GM12878 (cell line): ENCODE measurements around the gene RRP15. TPM values are rescaled to one million over a fixed set of nuclear protein-coding genes. Genes with fewer than 3 reads are reported as not detected.

Experiments used
- BACH1 ChIP-seq: fragments of 450-650 bp; IDR thresholded peaks from 2 replicates; pipeline ENCODE4 v1.6.1; 2017; ENCODE audit warnings: mild to moderate bottlenecking, borderline replicate concordance
- BHLHE40 ChIP-seq, 2 experiments: fragments of 450-650 bp in 1 of 2; IDR thresholded peaks; 2 replicates each; pipeline ENCODE4 v1.6.1; 2011 to 2017; ENCODE audit warnings: low read depth in 2 of 2, borderline replicate concordance in 1 of 2, improper control_type of control experiment in 1 of 2, low read length in 1 of 2, mild to moderate bottlenecking in 1 of 2
- CBX5 ChIP-seq: sonication (generic); IDR thresholded peaks from 2 replicates; pipeline ENCODE4 v1.6.1; 2016; ENCODE audit warnings: low read depth, moderate library complexity, mild to moderate bottlenecking, inconsistent platforms
- CEBPB ChIP-seq, 2 experiments: fragments of 150-350 bp in 1 of 2; IDR thresholded peaks; 2 replicates each; pipeline ENCODE4 v1.6.1; 2012 to 2014; ENCODE audit warnings: low read depth in 2 of 2, low read length in 2 of 2, borderline replicate concordance in 1 of 2, inconsistent platforms in 1 of 2
- CREB1 ChIP-seq: IDR thresholded peaks from 2 replicates; pipeline ENCODE4 v1.6.1; 2012; ENCODE audit warnings: low read depth, mild to moderate bottlenecking, inconsistent platforms
- GABPA ChIP-seq: IDR thresholded peaks from 2 replicates; pipeline ENCODE4 v1.6.1; 2014; ENCODE audit warnings: antibody characterized with exemption, low read depth, mild to moderate bottlenecking, inconsistent platforms
- HDGF ChIP-seq: fragments of 450-650 bp; IDR thresholded peaks from 2 replicates; pipeline ENCODE4 v1.6.1; 2016; ENCODE audit warnings: antibody characterized with exemption
- IKZF1 ChIP-seq: fragments of 450-650 bp; conservative IDR thresholded peaks from 2 replicates; pipeline ENCODE4 v1.6.1; 2017; ENCODE audit warnings: antibody characterized with exemption, mild to moderate bottlenecking
- IRF4 ChIP-seq: IDR thresholded peaks from 2 replicates; pipeline ENCODE4 v1.6.1; 2011; ENCODE audit warnings: low read depth, low read length
- RFX5 ChIP-seq: IDR thresholded peaks from 2 replicates; pipeline ENCODE4 v1.6.1; 2011; ENCODE audit warnings: low read depth, low read length, improper control_type of control experiment
- SMAD1 ChIP-seq: fragments of 450-650 bp; IDR thresholded peaks from 2 replicates; pipeline ENCODE4 v1.6.1; 2018; ENCODE audit warnings: mild to moderate bottlenecking, low read depth; ENCODE audit not compliant: partially characterized antibody
- SMAD5 ChIP-seq: IDR thresholded peaks from 2 replicates; pipeline ENCODE4 v1.6.1; 2016; ENCODE audit warnings: antibody characterized with exemption, low read depth
- SREBF1 ChIP-seq: IDR thresholded peaks from 2 replicates; pipeline ENCODE4 v1.6.1; 2012; ENCODE audit warnings: mild to moderate bottlenecking, low read length
- YY1 ChIP-seq: IDR thresholded peaks from 2 replicates; pipeline ENCODE4 v1.6.1; 2011; ENCODE audit warnings: low read depth, mild to moderate bottlenecking, low read length
- ZNF217 ChIP-seq: fragments of 450-650 bp; IDR thresholded peaks from 2 replicates; pipeline ENCODE4 v1.6.1; 2017; ENCODE audit warnings: antibody characterized with exemption, mild to moderate bottlenecking
- ZSCAN29 ChIP-seq: fragments of 450-650 bp; IDR thresholded peaks from 2 replicates; pipeline ENCODE4 v1.6.1; 2017; ENCODE audit warnings: mild to moderate bottlenecking, moderate library complexity
- ZZZ3 ChIP-seq: IDR thresholded peaks from 2 replicates; pipeline ENCODE4 v1.6.1; 2011; ENCODE audit warnings: low read depth; ENCODE audit not compliant: control insufficient read depth, insufficient read length
- polyA plus RNA-seq, 11 experiments: library from polyadenylated mRNA; depleted of rRNA in 4 of 11; unstranded in 6 of 11; stranded (reverse) in 5 of 11; fragments of >200 nt; fragmentation: Nextera tagmentation in 4 of 11; fragmentation: Illumina TruSeq in 1 of 11; extraction: Ambion mirVana in 4 of 11; extraction: Trizol in 1 of 11; gene quantifications; 1 replicate in 1 of 11; 2 replicates in 10 of 11; pipeline versions ENCODE4 v1.2.1 to v1.2.3, GENCODE V29; 2011 to 2016; ENCODE audit warnings: inconsistent platforms in 2 of 11, missing spikeins in 2 of 11, low read depth in 1 of 11
- total RNA-seq, 4 experiments: library from RNA; depleted of rRNA in 3 of 4; stranded (reverse); fragments of >200 nt in 3 of 4; fragmentation: Illumina TruSeq in 1 of 4; extraction: Trizol in 1 of 4; gene quantifications; 2 replicates each; pipeline versions ENCODE4 v1.2.1 to v1.2.3, GENCODE V29; 2013 to 2021
- TF ChIP-seq, protein P1 (sequence below): fragments of 450-650 bp; IDR thresholded peaks from 2 replicates; pipeline ENCODE4 v1.6.1; 2017; ENCODE audit warnings: borderline replicate concordance
- TF ChIP-seq, protein P2 (sequence below): IDR thresholded peaks from 2 replicates; pipeline ENCODE4 v1.6.1; 2011; ENCODE audit warnings: mild to moderate bottlenecking, low read depth, low read length, moderate library complexity; ENCODE audit not compliant: insufficient replicate concordance
- TF ChIP-seq, protein P3 (sequence below): fragments of 450-650 bp; IDR thresholded peaks from 2 replicates; pipeline ENCODE4 v1.6.1; 2017; ENCODE audit warnings: low read depth, mild to moderate bottlenecking, moderate library complexity
- TF ChIP-seq, protein P4 (sequence below): fragments of 450-650 bp; IDR thresholded peaks from 2 replicates; pipeline ENCODE4 v1.6.1; 2018; ENCODE audit warnings: borderline replicate concordance, mild to moderate bottlenecking; ENCODE audit not compliant: partially characterized antibody
- TF ChIP-seq, protein P5 (sequence below): IDR thresholded peaks from 2 replicates; pipeline ENCODE4 v1.6.1; 2011; ENCODE audit warnings: low read depth, low read length, improper control_type of control experiment, borderline replicate concordance

The RRP15 gene
- total and polyA plus RNA-seq, 10 of the 15 experiments (the other 5 are each of a cell fraction or from before 2014, with no cell fraction given), result 5.6 to 37.8 (median 19.1) TPM

DNA sequence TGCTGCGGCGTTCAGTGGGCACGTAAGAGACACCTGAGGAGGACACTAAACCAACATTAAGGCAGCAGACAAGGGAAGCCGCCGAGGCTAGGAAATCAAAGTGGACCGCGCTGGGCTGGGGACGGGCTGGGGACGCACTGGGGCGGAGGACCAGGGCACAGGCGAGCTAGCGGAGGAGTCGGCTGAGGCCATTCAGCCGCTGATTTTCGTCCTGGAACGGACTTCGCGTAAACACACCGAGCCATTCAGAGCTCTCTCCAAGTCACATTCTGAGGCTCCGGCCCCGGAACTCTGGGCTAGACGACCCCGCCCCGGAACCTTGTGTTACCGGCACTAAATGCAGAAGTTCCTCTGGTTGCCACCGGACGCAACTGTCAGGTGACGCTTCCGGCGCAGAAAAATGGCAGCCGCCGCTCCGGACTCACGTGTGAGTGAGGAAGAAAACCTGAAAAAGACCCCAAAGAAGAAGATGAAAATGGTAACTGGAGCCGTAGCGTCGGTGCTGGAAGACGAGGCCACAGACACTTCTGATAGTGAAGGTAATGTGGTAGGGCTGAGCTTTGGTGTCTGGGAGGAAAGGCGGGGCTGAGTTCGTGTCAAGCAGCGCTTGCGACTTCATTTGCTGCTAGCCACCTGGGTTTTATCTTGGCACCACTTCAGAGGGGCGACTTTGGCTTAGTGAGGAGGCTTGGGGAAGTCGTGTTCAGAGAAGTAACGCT, at the start of gene RRP15 (continued):
- TF ChIP-seq, protein P1, sequence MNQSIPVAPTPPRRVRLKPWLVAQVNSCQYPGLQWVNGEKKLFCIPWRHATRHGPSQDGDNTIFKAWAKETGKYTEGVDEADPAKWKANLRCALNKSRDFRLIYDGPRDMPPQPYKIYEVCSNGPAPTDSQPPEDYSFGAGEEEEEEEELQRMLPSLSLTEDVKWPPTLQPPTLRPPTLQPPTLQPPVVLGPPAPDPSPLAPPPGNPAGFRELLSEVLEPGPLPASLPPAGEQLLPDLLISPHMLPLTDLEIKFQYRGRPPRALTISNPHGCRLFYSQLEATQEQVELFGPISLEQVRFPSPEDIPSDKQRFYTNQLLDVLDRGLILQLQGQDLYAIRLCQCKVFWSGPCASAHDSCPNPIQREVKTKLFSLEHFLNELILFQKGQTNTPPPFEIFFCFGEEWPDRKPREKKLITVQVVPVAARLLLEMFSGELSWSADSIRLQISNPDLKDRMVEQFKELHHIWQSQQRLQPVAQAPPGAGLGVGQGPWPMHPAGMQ, result no peak
- TF ChIP-seq ZZZ3 (no peak), CEBPB (IDR thresholded peaks at IDR 0.05; ENCODE audit: borderline replicate concordance in 1 of 2, low read depth in 2 of 2, low read length in 2 of 2) (no peak), RFX5 (0 out of 2 replicates have a peak, but pooled peaks have one; percentile 50), CREB1 (peak; percentile 87), SREBF1 (peak; percentile 54; the same call in 1 of the 2 replicates), GABPA (peak; percentile 100), BHLHE40 (IDR thresholded peaks at IDR 0.05; ENCODE audit: borderline replicate concordance in 1 of 2, low read depth in 2 of 2, low read length in 1 of 2) (peak; percentile 89 to 90), SMAD5 (peak; percentile 86; the same call in 1 of the 2 replicates), SMAD1 (no peak), IKZF1 (peak; percentile 80), HDGF (no peak), ZSCAN29 (peak; percentile 24; the same call in 1 of the 2 replicates), YY1 (peak; percentile 99), BACH1 (no peak), IRF4 (no peak; the same call in 1 of the 2 replicates), CBX5 (peak; percentile 99), ZNF217 (no peak)
- TF ChIP-seq, protein P2, sequence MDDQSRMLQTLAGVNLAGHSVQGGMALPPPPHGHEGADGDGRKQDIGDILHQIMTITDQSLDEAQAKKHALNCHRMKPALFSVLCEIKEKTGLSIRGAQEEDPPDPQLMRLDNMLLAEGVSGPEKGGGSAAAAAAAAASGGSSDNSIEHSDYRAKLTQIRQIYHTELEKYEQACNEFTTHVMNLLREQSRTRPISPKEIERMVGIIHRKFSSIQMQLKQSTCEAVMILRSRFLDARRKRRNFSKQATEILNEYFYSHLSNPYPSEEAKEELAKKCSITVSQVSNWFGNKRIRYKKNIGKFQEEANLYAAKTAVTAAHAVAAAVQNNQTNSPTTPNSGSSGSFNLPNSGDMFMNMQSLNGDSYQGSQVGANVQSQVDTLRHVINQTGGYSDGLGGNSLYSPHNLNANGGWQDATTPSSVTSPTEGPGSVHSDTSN, result no peak
- TF ChIP-seq, protein P3, sequence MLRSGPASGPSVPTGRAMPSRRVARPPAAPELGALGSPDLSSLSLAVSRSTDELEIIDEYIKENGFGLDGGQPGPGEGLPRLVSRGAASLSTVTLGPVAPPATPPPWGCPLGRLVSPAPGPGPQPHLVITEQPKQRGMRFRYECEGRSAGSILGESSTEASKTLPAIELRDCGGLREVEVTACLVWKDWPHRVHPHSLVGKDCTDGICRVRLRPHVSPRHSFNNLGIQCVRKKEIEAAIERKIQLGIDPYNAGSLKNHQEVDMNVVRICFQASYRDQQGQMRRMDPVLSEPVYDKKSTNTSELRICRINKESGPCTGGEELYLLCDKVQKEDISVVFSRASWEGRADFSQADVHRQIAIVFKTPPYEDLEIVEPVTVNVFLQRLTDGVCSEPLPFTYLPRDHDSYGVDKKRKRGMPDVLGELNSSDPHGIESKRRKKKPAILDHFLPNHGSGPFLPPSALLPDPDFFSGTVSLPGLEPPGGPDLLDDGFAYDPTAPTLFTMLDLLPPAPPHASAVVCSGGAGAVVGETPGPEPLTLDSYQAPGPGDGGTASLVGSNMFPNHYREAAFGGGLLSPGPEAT, result peak; percentile 100
- TF ChIP-seq, protein P4, sequence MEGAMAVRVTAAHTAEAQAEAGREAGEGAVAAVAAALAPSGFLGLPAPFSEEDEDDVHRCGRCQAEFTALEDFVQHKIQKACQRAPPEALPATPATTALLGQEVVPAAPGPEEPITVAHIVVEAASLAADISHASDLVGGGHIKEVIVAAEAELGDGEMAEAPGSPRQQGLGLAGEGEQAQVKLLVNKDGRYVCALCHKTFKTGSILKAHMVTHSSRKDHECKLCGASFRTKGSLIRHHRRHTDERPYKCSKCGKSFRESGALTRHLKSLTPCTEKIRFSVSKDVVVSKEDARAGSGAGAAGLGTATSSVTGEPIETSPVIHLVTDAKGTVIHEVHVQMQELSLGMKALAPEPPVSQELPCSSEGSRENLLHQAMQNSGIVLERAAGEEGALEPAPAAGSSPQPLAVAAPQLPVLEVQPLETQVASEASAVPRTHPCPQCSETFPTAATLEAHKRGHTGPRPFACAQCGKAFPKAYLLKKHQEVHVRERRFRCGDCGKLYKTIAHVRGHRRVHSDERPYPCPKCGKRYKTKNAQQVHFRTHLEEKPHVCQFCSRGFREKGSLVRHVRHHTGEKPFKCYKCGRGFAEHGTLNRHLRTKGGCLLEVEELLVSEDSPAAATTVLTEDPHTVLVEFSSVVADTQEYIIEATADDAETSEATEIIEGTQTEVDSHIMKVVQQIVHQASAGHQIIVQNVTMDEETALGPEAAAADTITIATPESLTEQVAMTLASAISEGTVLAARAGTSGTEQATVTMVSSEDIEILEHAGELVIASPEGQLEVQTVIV, result peak; percentile 50
- TF ChIP-seq, protein P5, sequence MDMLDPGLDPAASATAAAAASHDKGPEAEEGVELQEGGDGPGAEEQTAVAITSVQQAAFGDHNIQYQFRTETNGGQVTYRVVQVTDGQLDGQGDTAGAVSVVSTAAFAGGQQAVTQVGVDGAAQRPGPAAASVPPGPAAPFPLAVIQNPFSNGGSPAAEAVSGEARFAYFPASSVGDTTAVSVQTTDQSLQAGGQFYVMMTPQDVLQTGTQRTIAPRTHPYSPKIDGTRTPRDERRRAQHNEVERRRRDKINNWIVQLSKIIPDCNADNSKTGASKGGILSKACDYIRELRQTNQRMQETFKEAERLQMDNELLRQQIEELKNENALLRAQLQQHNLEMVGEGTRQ, result no peak; the same call in 1 of the 2 replicates
